Measurements from ENCODE around the gene NEURL1B.
"Not testable (repeated sequence)": the region's sequence is repeated elsewhere in the genome, so short reads cannot be mapped to it uniquely, and the experiment has no call there.

The NEURL1B gene

DNA sequence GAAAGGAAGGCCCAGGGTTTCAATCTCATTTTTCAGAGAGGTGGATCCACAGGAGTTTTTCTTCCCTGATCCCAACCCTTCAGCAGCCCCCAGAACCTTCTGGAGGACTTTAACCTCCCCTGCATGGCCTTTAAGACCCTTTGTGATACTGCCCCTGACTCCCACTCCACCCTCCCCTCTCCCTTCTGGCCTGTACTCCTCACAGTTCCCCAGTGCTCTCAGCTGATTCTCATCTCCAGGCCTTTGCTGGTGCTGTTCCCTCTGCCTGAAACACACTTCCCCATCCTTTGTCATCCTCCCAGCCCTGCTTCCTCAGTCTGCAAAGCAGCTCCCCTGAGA is 18.5 kb downstream of the NEURL1B start:
- DNase-seq, result no peak

DNA sequence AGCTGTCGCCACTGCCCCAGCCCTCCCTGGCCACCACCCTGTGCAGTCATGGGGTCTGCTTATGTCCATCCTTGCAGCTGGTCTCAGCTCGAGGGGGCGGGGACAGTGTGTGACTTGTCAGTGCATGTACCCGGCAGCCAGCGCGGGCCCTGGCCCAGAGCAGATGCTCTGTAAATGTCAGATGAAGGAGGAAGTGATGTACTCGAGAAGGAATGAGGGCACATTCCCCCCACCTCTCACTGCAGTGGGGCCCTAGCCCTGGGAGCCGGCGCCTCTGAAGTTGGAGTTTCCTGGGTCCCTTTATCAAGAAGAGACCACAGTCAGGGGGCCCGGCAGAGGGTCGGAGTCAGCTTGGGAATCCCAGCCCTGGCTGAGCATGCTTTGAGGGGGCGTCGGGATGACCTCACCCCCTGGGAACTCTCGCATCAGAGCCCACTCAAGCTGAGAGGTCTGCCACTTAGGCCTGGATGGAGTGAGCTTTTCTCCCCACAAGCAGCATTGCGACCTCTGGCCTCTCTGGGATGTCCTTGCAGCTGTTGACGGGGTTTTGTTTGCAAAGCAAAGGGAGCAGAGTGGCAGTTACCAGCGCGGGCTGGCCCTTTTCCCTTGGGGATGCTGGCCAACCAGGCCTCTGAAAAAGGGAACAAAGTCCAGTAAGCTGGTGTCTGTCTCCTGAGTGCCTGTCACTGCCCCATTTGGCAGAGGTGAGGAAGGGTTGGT is 19.0 kb downstream of the NEURL1B start:
- DNase-seq, result peak; percentile 82 to 83

DNA sequence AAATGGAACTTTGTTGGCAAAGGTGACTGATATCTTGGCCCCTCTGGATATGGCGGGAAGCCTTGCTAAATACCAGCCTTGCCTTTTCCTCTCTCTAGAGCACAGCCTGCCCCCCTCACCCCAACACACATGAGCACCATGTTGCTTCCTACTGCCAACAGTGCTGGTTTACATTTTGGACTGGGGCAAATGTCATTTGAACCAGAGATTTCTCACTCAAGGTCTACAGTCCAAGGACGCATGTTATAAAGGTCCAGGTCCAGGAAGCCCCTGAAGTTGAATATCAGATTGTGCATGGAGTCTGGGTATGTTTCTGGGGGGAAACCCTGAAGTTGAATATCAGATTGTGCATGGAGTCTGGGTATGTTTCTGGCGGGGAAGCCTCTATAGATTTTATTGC is 19.9 kb downstream of the NEURL1B start:
- no peak for DNase-seq

DNA sequence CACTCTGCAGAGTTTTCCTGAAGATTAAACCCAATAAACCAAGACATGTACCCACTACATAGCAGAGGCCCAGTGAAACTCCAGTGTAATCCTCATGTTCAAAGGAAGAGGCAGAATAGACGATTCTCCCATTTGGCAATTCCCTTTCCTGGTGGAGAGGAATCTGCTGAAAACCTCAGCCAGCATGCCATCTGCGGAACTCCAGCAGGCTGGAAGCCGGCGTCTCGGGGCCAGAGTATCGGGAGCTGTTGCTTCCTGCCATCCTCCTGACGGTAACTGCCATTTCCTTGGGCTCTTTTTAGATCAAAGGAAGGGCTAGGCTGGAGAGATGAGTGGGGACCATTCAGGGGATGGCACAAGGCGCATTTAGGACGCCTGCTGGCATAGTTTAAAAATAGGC is 20.5 kb downstream of the NEURL1B start:
- DNase-seq, result no peak

GRCh38 chr5:172662596-172662995 is 21.5 kb downstream of the NEURL1B start:
- DNase-seq, result no peak

DNA sequence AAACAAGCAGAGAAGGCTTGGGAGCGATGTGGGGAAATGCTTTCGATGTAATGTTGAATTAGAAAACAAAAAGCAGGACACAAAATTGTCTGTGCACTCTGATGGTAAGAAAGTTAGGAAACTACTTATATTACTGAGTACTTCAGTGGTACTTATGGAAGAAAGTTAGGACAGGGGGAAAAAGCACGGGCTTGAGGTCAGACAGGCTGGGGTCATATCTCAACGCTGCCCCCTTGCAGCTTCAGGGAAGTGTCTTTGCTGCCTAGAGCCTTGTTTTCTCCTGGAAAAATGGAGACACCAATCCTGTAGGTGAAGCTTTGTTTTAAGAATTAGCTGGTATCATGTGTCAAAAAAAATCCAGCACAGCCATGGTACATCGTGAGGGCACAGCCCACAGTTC is 23.0 kb downstream of the NEURL1B start:
- no peak for DNase-seq

DNA sequence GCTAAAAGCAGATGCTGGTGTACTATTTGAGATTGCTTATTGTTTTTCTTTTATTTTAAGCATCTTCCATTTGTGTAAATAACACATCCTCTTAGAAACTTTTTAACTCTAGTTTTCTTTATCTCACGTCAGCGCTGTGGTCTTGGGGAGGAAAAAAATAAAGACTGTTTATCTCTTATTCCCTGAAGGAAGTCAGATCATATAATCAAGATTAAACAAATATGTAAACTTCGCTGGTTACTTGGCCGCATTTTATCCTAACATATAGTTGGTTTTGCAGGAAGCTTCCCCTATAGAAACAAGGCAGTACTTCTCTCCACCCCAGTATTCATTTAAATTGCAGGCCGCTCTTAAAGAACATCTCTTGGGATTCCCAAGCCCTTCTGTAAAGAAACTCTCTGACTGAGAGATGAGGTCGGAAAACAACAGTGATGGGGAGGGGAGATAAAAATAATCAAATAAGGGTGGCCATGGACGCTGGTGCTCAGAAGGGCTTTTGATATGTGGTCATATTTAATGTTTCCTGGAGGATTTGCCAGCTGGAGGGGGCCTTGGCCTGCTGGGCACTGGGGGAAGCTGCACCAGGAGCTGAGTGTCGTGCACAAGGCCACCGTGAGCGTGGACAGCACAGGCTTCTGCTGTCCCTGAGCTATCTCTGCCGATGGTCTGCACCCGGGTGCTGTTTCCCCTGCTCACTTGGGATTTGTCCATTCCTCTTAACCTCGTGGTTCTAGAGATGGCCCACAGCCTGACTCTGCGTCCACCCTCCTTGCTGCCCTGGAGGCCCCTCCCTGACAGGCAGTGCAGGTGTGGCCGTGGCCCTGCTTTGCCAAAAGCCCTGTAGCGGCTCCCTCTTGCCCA is 23.8 kb downstream of the NEURL1B start:
- no peak for DNase-seq

- DNase-seq, result no peak
Measured at GRCh38 chr5:172666251-172666650, 25.2 kb downstream of the NEURL1B start.

- DNase-seq, result no peak
Measured at GRCh38 chr5:172667786-172668593, 26.9 kb downstream of the NEURL1B start.

GRCh38 chr5:172668594-172669071 is 27.6 kb downstream of the NEURL1B start:
- DNase-seq, result no peak

GRCh38 chr5:172669386-172670004 is 28.4 kb downstream of the NEURL1B start:
- no peak for DNase-seq

DNA sequence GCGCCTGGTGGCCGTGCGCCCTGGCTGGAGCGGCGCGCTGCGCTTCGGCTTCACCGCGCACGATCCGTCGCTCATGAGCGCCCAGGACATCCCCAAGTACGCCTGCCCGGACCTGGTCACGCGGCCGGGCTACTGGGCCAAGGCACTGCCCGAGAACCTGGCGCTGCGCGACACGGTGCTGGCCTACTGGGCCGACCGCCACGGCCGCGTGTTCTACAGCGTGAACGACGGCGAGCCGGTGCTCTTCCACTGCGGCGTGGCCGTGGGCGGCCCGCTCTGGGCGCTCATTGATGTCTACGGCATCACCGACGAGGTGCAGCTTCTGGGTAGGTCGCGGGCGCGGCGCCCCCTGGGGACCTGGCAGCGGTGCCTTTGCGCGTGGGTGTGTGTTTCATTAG is 28.9 kb downstream of the NEURL1B start:
- DNase-seq, result no peak

DNA sequence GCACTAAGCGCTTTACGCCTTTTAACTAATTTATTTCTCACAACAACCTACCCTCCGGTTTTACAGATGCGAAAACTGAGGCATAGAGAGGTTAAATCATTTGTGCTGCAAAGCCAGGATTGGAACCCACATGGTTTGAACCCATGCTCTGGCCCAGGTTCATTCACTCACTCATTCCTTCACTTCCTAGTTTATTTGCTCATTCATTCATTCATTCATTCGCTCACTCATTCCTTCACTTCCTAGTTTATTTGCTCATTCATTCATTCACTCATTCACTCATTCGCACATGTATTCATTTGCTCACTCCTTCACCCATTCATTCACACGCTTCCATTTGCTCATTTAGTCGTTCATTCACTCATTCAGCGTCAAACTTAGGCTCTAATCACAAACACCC is 29.4 kb downstream of the NEURL1B start:
- no peak for DNase-seq

DNA sequence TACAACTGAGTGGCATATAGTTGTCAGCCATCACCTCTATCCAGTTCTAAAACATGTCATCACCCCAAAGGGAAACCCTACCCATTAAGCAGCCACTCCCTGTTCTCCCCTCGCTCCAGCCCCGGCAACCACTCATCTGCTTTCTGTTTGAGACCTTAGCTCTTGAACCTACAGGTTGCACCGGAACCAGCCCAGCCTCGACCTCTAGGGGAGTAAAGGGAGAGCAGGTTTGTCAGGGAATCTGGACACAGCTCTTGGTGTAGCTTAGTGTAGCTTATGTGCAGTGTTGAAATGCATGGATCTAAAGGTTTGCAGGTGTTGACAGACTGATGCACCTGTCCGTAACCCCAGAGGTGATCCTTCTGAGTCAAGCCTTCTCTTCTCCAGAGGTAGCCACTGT is 30.0 kb downstream of the NEURL1B start:
- DNase-seq, result no peak

- DNase-seq, result no peak
Measured at GRCh38 chr5:172672681-172673080, 31.6 kb downstream of the NEURL1B start.

DNA sequence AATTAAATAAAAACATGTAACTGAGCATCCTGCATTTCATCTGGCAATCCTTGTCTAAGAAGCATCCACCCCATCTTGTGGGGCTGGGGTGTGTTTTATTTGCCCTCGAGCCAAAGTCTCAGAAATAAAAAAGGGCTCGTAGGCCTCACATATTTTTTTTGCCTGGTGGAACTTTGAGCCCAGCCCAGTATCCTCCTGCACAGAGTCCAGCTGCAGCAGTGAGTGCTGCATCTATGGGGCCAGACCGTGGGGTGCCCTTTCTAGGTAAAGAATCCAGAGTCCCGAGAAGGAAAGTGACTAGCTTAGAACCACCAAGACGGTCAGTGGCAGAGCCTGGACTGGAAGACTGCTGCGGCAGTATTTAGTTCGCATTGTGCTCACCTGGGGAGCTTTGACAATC is 33.1 kb downstream of the NEURL1B start:
- no peak for DNase-seq

DNA sequence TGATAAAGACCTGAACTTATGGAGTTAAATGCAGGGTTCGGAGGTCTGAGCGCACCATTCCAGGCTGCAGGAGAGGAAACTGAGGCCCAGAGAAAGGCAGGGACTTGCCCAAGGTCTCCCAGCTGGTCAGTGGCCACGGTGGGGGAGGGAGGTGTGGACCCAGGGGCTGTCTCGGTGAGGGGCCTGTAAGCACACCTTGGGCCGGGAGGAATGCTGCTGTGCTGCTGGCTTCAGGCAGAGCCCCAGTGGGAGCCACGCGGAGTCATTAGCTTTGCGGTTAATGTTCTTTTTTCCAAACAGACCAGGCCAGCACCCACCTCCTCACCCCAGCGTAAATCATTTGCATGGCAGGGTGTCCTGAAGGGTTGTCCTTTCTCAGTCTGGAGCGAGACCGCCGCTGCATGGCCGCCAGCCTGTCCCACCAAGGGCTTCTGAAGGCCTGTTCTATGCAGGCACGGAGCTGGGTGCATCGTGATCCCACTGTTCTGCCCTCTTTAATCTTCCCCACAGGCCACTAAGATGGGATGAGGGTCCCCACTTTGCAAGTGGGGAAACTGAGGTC is 35.9 kb downstream of the NEURL1B start:
- DNase-seq, result no peak

DNA sequence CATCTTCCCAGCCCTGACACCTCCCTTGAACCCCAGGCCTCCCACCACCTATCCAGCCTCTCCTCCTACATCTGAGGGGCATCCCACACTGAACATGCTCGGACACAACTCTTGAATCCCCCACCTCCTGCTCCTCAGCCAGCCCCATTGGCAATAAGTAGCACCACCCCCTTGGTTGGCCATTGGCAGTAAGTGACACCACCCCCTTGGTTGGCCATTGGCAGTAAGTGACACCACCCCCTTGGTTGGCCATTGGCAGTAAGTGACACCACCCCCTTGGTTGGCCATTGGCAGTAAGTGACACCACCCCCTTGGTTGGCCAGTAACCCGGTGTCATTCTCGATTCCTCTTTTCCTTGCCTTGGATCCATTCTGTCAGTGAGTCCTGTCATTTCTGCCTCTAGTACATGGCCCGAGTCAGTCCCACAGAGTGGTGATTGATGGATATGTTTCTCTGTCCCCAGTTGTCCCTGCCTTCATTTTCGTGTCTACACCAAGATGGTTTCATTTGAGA is 37.4 kb downstream of the NEURL1B start:
- DNase-seq, result not testable (repeated sequence)

DNA sequence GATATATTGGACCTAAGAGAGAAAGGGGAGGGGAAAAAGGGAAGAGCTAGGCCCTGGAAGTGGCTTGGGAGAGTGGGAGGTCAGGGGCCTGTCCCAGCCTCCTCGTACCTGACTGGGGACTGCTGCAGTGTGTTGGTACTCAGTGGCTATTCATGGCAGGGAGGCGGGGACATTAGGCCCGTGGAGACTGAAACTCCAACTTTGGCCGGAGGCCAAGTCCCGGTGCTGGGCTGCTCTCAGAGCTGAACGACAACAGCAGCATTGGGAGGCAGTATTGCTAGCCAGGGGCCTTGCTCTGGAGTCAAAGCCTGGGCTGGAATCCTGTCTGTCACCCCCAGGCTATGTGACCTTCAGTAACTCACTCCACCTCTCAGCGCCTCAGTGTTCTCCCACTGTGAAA is 37.8 kb downstream of the NEURL1B start:
- peak in 1 of 2 donors; percentile 73 for DNase-seq

DNA sequence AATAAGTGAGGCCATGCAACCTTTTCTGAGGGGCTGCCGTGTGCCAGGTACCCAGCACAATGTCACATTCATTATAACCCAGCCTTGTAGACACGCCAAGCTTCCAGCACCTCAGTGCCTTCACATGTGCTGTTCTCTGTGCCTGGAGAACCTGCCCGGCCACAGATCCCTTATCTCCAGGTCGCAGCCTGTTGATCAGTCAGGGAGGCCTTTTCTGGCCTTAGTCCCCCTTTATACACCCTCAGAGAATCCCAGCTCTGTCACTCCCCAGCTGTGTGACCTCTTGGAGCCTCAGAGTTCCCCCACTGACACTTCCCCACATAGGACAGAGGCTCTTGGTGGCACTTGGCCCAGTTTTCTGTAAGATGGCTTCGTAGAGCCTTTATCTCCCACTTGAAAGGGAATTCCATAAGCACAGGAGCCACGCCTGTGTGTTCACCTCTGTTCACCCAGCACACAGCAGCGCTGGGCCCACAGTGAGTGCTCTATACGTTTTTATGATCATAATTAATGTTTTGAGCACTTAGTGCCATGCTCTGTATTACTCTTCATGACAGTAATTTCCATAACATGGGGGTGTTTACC is 38.7 kb downstream of the NEURL1B start:
- no peak for DNase-seq

DNA sequence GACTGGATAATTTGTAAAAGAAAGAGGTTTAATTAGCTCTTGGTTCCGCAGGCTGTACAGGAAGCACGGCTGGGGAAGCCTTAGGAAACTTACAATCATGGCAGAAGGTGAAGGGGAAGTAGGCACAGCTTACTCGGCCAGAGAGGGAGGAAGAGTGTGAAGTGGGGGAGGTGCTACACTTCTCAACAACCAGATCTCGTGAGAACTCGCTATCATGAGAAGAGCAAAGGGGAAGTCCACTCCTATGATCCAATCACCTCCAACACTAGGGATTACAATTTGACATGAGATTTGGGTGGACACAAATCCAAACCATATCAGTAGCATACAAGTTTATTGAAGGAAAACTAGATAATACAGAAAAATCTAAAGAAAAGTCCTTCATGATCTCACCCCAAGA is 39.9 kb downstream of the NEURL1B start:
- DNase-seq, result no peak

DNA sequence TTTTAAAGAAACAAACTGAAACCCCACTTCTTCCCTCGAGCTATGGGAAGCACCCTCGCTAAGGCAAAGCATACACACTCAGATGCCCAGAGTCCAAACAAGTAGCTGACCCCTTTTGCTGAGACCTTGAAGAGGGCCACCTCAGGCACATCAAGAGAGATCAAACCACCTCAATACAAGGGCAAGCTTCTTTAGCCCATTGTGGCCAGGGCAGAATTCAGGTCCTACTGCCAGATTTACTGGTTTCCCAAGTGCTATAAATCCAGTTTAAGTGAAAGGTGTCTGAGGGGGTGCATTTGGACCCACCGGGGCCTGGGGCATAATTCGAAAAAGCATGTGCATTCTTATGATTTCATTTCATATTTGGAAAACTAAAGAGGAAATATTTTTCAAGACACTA is 40.4 kb downstream of the NEURL1B start:
- no peak for DNase-seq

Measured in hippocampal formation (tissue), 2 donors.